Sigmoid colon (tissue), 4 donors: ENCODE data around the gene FBXW12.

ENCODE experiments used
- EP300 ChIP-seq, 4 donors: sonication (generic); formaldehyde crosslinking; IDR thresholded peaks; one replicate each; pipeline ENCODE4 v1.6.1; 2017; ENCODE audit warnings: antibody characterized with exemption in 4 of 4
- POLR2A ChIP-seq, 2 donors: fragments of 450-650 bp; IDR thresholded peaks; one replicate each; pipeline ENCODE4 v1.6.1; 2016; ENCODE audit warnings: antibody characterized with exemption in 2 of 2, mild to moderate bottlenecking in 2 of 2, moderate library complexity in 2 of 2
- POLR2AphosphoS5 ChIP-seq, 4 donors: sonication (generic); formaldehyde crosslinking; IDR thresholded peaks; one replicate each; pipeline ENCODE4 v1.6.1; 2017; ENCODE audit warnings: antibody characterized with exemption in 4 of 4
- TF ChIP-seq, protein P1 (sequence below), 4 experiments: fragments of 450-650 bp in 3 of 4; fragments of 200-600 bp in 1 of 4; IDR thresholded peaks; one replicate each; pipeline ENCODE4 v1.5.1; 2016 to 2019; ENCODE audit warnings: antibody characterized with exemption in 4 of 4, mild to moderate bottlenecking in 3 of 4, moderate library complexity in 2 of 4

DNA sequence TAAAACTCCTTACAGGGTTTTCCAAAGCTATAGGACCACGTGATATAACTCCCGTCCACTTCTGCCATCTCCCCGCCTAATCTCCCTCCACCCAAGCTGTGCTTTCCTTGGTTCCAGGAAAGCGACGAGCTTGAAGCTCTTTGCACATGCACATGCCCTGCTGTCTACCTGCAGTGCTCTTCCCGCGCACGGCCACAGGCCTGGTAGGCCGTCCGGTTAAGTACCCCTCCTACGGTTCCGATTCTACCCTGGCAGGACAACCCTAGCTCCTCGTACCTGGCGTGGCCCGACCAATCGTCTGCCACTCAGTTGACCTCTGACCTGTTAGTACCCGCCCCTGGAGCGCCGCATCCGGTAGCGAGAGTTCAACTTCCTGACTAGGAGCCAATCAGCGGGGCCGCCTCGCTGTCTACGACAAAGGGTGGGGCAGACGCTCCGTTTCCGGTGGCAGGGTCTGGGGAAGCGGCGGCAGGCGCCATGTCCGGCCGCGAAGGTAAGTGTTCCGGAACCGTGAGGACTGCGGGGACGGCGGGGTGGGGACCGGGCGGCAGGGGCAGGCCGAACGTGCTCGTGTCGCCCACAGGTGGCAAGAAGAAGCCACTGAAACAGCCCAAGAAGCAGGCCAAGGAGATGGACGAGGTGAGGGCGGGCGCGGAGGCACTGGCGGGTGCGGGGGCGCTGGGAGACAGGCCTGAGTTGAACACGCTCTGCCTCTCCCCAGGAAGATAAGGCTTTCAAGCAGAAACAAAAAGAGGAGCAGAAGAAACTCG is 68.0 kb downstream of the FBXW12 start, which contains the start of the genes CCDC51 and TMA7:
- TF ChIP-seq, protein P1, sequence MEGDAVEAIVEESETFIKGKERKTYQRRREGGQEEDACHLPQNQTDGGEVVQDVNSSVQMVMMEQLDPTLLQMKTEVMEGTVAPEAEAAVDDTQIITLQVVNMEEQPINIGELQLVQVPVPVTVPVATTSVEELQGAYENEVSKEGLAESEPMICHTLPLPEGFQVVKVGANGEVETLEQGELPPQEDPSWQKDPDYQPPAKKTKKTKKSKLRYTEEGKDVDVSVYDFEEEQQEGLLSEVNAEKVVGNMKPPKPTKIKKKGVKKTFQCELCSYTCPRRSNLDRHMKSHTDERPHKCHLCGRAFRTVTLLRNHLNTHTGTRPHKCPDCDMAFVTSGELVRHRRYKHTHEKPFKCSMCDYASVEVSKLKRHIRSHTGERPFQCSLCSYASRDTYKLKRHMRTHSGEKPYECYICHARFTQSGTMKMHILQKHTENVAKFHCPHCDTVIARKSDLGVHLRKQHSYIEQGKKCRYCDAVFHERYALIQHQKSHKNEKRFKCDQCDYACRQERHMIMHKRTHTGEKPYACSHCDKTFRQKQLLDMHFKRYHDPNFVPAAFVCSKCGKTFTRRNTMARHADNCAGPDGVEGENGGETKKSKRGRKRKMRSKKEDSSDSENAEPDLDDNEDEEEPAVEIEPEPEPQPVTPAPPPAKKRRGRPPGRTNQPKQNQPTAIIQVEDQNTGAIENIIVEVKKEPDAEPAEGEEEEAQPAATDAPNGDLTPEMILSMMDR (IDR thresholded peaks at IDR 0.05): no peak
- TF ChIP-seq POLR2AphosphoS5 (IDR thresholded peaks at IDR 0.05) (peak; percentile 97 to 99 (median 98)), POLR2A (IDR thresholded peaks at IDR 0.05) (peak; percentile 96 to 97), EP300 (IDR thresholded peaks at IDR 0.05) (no peak)
